Fibroblast of skin of right biceps (primary cell): Measurements from ENCODE around the gene C3orf49.

ENCODE experiments used
- DNase-seq: peaks from one replicate; pipeline ENCODE4 v3.0.0-alpha.2; 2013

C3orf49 gene

GRCh38 chr3:63853106-63853505 is 34.0 kb downstream of the C3orf49 start:
- DNase-seq = no peak

GRCh38 chr3:63855333-63855940 is 36.3 kb downstream of the C3orf49 start:
- no peak for DNase-seq

- peak; percentile 50 for DNase-seq
These were observed 38.2 kb downstream of the C3orf49 start for GRCh38 chr3:63857311-63857710.

- DNase-seq = no peak
These were observed 41.7 kb downstream of the C3orf49 start for GRCh38 chr3:63860776-63861175.

GRCh38 chr3:63861306-63861705 is 42.2 kb downstream of the C3orf49 start:
- DNase-seq = no peak

GRCh38 chr3:63862804-63863149 is 43.7 kb downstream of the C3orf49 start:
- no peak for DNase-seq

GRCh38 chr3:63863150-63864007 is 44.3 kb downstream of the C3orf49 start, which contains the start of the genes ATXN7 and THOC7:
ATXN7 (plus strand) TSS chr3:63863867; CDS start chr3:63912599, 48,732 bp downstream.
THOC7 (minus strand) TSS chr3:63863805; CDS start chr3:63863790, 15 bp downstream.
- DNase-seq = peak; percentile 76

- DNase-seq = peak; percentile 30
These were observed 45.2 kb downstream of the C3orf49 start for GRCh38 chr3:63864008-63864964.

GRCh38 chr3:63864965-63865327 is 45.8 kb downstream of the C3orf49 start:
- no peak for DNase-seq

- no peak for DNase-seq
These were observed 48.1 kb downstream of the C3orf49 start for GRCh38 chr3:63867225-63867624.

- no peak for DNase-seq
These were observed 51.0 kb downstream of the C3orf49 start for GRCh38 chr3:63869940-63870614.

GRCh38 chr3:63870615-63871005 is 51.5 kb downstream of the C3orf49 start:
- no peak for DNase-seq

- DNase-seq = peak; percentile 79
These were observed 53.2 kb downstream of the C3orf49 start for GRCh38 chr3:63872135-63872924.

GRCh38 chr3:63874769-63875168 is 55.7 kb downstream of the C3orf49 start:
- no peak for DNase-seq

GRCh38 chr3:63875510-63875909 is 56.4 kb downstream of the C3orf49 start:
- DNase-seq = no peak

GRCh38 chr3:63876260-63876659 is 57.2 kb downstream of the C3orf49 start:
- DNase-seq = no peak

GRCh38 chr3:63877737-63878393 is 58.8 kb downstream of the C3orf49 start:
- peak; percentile 40 for DNase-seq

- DNase-seq = no peak
These were observed 59.4 kb downstream of the C3orf49 start for GRCh38 chr3:63878394-63879060.

GRCh38 chr3:63880653-63881052 is 61.6 kb downstream of the C3orf49 start:
- no peak for DNase-seq

GRCh38 chr3:63886858-63887257 is 67.8 kb downstream of the C3orf49 start:
- DNase-seq = no peak

GRCh38 chr3:63891518-63891917 is 72.4 kb downstream of the C3orf49 start:
- no peak for DNase-seq
